ENCODE measurements around the gene PPP2R5C.

DNA sequence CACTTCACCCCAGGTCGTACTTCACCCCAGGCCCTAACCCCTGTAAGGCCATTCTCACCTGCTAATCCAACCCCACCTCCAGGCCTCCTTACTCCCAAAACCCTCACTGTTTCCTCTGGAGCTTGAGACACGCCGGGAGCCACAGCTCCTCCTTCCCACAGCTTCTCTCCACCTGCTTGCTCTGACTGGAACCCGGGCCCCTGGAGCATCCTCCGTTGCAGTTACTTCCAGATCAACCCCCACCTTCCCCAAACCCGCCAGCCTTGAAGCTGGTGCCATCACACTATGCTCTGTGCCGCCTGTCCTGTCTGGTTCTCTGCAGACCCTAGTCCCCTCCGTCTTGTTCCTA, 34.6 kb upstream of the PPP2R5C start:
- no peak for TF ChIP-seq POLR2A (IDR thresholded peaks at IDR 0.05)
- TF ChIP-seq, protein P1, sequence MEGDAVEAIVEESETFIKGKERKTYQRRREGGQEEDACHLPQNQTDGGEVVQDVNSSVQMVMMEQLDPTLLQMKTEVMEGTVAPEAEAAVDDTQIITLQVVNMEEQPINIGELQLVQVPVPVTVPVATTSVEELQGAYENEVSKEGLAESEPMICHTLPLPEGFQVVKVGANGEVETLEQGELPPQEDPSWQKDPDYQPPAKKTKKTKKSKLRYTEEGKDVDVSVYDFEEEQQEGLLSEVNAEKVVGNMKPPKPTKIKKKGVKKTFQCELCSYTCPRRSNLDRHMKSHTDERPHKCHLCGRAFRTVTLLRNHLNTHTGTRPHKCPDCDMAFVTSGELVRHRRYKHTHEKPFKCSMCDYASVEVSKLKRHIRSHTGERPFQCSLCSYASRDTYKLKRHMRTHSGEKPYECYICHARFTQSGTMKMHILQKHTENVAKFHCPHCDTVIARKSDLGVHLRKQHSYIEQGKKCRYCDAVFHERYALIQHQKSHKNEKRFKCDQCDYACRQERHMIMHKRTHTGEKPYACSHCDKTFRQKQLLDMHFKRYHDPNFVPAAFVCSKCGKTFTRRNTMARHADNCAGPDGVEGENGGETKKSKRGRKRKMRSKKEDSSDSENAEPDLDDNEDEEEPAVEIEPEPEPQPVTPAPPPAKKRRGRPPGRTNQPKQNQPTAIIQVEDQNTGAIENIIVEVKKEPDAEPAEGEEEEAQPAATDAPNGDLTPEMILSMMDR (IDR thresholded peaks at IDR 0.05), result no peak

Measured in uterus (tissue), 2 donors.